GM19468 (cell line): ENCODE measurements around the gene SIGLEC1.

Experiments
- ATAC-seq: cut with Tn5 transposase; IDR thresholded peaks from one replicate; pipeline ENCODE4 v1.9.1; 2021; ENCODE audit warnings: mild to moderate bottlenecking, moderate library complexity, moderate number of reproducible peaks; ENCODE audit not compliant: unreplicated experiment; ENCODE audit errors: extremely low read depth

Gene SIGLEC1

GRCh38 chr20:3663031-3663701 is 49.2 kb downstream of the SIGLEC1 start, which contains the start of gene GFRA4:
TSS of gene GFRA4 (minus strand) at chr20:3663399. CDS start at chr20:3663399, 0 bp downstream.
- ATAC-seq: no peak
